Measurements from ENCODE around the gene MYLIP. TPM values are rescaled to one million over a fixed set of nuclear protein-coding genes. Genes with fewer than 3 reads are reported as not detected.

Gene MYLIP
- total RNA-seq, 1 donor from 2014 or later: 16.6 TPM

DNA sequence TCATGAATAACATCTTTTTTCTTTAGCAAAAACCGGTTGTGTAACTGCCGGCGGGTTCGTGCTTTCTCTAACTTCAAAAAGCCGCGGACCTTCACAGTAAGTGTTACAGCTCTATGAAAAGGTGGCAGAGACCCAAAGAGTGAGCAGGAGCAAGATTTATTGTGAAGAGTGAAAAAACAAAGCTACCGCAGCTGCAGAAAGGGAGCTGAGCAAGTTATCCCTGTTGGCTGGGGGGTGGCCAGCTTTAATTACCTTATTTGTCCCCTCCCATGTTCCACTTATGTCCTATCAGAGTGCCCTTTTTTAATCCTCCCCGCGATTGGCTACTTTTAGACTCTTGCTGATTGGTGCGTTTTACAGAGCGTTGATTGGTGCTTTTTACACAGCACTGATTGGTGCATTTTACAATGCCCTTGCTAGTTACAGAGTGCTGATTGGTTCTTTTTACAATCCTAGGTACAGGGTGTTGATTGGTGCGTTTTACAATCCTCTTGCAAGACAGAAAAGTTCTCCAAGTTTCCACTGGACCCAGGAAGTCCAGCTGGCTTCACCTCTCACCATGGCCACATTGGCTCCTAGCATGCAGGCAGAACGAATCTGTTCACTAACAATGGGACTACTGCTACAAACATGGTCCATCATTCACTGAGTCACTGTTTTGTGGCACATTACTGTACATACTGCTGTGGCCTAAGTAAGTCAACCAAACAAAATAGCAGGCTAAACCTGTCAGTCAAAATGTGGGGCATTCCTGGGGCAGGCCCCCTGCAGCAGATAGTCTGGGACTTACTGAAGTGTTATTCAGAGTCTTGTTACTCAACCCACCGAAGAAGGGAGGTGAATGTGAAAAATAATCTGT, 52.8 kb downstream of the MYLIP start:
- Mint-ChIP-seq H3K4me1 (ENCODE audit: low read depth) (peaks cover 18% of the 10 kb centered on the region), H3K36me3 (ENCODE audit: low read depth) (no peaks in the 10 kb centered on the region), H3K27me3 (ENCODE audit: low read depth) (no peaks in the 10 kb centered on the region), H3K27ac (ENCODE audit: unreplicated experiment) (no peak overlapping the region), H3K4me3 (ENCODE audit: unreplicated experiment) (no peak overlapping the region), H3K9me3 (ENCODE audit: low read depth) (peaks cover 3% of the 10 kb centered on the region)
- DNase-seq (ENCODE audit: low spot score): no peak
- TF ChIP-seq, protein P1, sequence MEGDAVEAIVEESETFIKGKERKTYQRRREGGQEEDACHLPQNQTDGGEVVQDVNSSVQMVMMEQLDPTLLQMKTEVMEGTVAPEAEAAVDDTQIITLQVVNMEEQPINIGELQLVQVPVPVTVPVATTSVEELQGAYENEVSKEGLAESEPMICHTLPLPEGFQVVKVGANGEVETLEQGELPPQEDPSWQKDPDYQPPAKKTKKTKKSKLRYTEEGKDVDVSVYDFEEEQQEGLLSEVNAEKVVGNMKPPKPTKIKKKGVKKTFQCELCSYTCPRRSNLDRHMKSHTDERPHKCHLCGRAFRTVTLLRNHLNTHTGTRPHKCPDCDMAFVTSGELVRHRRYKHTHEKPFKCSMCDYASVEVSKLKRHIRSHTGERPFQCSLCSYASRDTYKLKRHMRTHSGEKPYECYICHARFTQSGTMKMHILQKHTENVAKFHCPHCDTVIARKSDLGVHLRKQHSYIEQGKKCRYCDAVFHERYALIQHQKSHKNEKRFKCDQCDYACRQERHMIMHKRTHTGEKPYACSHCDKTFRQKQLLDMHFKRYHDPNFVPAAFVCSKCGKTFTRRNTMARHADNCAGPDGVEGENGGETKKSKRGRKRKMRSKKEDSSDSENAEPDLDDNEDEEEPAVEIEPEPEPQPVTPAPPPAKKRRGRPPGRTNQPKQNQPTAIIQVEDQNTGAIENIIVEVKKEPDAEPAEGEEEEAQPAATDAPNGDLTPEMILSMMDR (IDR thresholded peaks at IDR 0.05): no peak

DNA sequence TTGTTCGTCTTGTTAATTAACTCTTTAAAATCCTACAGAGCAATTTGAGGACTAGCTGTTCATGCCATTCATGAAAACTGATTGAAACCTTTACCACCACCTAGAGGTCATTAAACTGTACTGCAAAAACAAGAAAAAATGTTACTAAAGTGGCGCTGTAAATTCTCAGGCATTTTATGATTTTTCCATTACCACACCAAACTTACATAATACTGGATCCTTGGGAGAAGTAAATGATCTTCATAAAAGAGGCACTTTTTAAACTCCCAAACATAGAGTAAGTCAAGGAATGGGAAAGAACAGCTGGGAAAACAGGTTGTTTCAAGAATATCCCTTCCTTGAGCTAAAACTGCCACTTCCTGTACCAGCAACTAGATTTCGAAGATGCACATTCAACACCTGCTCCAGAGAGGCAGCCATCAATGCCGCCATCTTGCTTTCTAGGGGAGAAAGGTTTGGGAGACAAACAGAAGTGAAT, 54.3 kb downstream of the MYLIP start:
- no peak for DNase-seq (ENCODE audit: low spot score)
- H3K4me1 Mint-ChIP-seq (ENCODE audit: low read depth): peaks cover 13% of the 10 kb centered on the region
- TF ChIP-seq, protein P1 (IDR thresholded peaks at IDR 0.05): peak; percentile 91
- H3K27ac Mint-ChIP-seq (ENCODE audit: unreplicated experiment): no peak overlapping the region
- no peaks in the 10 kb centered on the region for H3K36me3 Mint-ChIP-seq (ENCODE audit: low read depth)
- peaks cover 3% of the 10 kb centered on the region for H3K9me3 Mint-ChIP-seq (ENCODE audit: low read depth)
- H3K4me3 Mint-ChIP-seq (ENCODE audit: unreplicated experiment): no peak overlapping the region
- H3K27me3 Mint-ChIP-seq (ENCODE audit: low read depth): no peaks in the 10 kb centered on the region

DNA sequence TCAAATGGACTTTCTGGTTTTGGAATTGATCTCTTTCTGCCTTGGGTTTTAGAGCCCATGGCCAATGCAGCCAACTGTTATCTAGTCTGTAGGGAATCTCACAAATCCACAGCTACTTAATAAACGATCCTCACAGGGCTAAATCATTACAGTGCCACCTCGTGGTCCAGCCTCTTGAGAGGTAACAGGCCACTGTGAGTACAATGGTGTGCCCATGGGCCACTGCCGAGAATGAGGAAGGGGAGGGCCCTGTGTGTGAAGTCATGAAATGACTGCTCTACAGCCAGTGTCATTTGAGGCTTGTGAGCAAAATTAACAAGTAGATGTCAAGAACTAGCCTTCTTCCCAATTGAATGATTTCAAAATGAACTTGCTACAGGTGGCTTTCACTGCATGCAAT, 55.2 kb downstream of the MYLIP start:
- TF ChIP-seq, protein P1 (IDR thresholded peaks at IDR 0.05): peak; percentile 52
- Mint-ChIP-seq H3K36me3 (ENCODE audit: low read depth) (no peaks in the 10 kb centered on the region), H3K4me1 (ENCODE audit: low read depth) (peaks cover 13% of the 10 kb centered on the region), H3K9me3 (ENCODE audit: low read depth) (peaks cover 3% of the 10 kb centered on the region), H3K27ac (ENCODE audit: unreplicated experiment) (no peak overlapping the region), H3K4me3 (ENCODE audit: unreplicated experiment) (no peak overlapping the region), H3K27me3 (ENCODE audit: low read depth) (no peaks in the 10 kb centered on the region)
- no peak for DNase-seq (ENCODE audit: low spot score)

DNA sequence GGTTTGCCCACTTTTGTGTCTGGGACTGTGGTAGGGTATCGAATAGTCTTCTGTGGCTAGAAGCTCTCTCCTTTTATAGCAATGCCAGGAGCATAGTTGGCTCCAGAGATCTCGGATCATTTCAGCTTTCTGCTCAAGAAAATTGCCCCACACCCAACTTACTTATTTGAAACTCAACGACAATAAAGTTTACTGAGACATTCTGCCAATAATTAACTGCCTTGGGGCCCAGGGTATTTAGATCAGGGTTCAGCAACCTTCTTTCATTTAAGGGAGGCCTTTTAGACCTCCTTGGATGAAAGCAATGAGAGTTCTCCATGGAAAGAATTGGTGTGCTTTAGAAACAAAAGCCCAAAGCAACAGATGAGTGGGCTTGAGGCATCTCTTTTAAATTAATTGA, 55.7 kb downstream of the MYLIP start:
- H3K9me3 Mint-ChIP-seq (ENCODE audit: low read depth): peaks cover 3% of the 10 kb centered on the region
- no peak for DNase-seq (ENCODE audit: low spot score)
- no peak overlapping the region for H3K27ac Mint-ChIP-seq (ENCODE audit: unreplicated experiment)
- H3K4me3 Mint-ChIP-seq (ENCODE audit: unreplicated experiment): no peak overlapping the region
- no peaks in the 10 kb centered on the region for H3K36me3 Mint-ChIP-seq (ENCODE audit: low read depth)
- TF ChIP-seq, protein P1 (IDR thresholded peaks at IDR 0.05): no peak
- no peaks in the 10 kb centered on the region for H3K27me3 Mint-ChIP-seq (ENCODE audit: low read depth)
- H3K4me1 Mint-ChIP-seq (ENCODE audit: low read depth): peaks cover 13% of the 10 kb centered on the region

DNA sequence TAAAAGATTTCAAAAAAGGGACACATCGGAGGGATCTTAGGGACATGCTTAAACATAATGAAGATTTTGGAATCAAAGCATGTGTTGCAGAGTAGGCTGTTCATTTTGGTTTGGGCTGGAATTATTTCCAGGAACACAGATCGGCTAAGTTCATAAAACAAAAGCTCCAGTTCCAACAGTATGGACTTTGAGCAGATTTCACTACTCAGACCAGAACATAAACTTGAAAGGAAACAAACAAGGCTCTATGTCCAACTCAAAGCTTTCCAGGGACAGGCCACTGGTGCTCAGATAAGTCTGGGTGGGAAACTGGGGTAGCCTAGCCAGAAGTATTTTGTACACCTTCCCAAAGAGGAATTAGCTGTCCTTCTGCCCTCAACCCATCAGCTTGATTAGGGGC, 58.3 kb downstream of the MYLIP start:
- H3K4me3 Mint-ChIP-seq (ENCODE audit: unreplicated experiment): no peak overlapping the region
- H3K4me1 Mint-ChIP-seq (ENCODE audit: low read depth): peaks cover 27% of the 10 kb centered on the region
- no peaks in the 10 kb centered on the region for H3K9me3 Mint-ChIP-seq (ENCODE audit: low read depth)
- no peaks in the 10 kb centered on the region for H3K36me3 Mint-ChIP-seq (ENCODE audit: low read depth)
- DNase-seq (ENCODE audit: low spot score): no peak
- H3K27ac Mint-ChIP-seq (ENCODE audit: unreplicated experiment): no peak overlapping the region
- H3K27me3 Mint-ChIP-seq (ENCODE audit: low read depth): no peaks in the 10 kb centered on the region
- TF ChIP-seq, protein P1 (IDR thresholded peaks at IDR 0.05): no peak

Data from chondrocyte (in vitro differentiated cells).